ENCODE data around the gene CHEK2. TPM values are rescaled to one million over a fixed set of nuclear protein-coding genes. Genes with fewer than 3 reads are reported as not detected.
"Not testable (repeated sequence)": the region's sequence is repeated elsewhere in the genome, so short reads cannot be mapped to it uniquely, and the experiment has no call there.

CHEK2 gene
- total RNA-seq, 5 donors from 2014 or later (not counting 1 experiment from before 2014, with no cell fraction given), result 5.1 to 10.0 (median 7.1) TPM

- H3K4me1 Mint-ChIP-seq; H3K9me3 ChIP-seq; CTCF ChIA-PET; H3K4me3 ChIP-seq (ENCODE audit: control insufficient read depth in 1 of 2, extremely low read depth in 1 of 2, low read length in 1 of 2); H3K27ac Mint-ChIP-seq; H3K36me3 ChIP-seq (ENCODE audit: control insufficient read depth in 2 of 2, extremely low read depth in 1 of 2, insufficient read depth in 1 of 2, low read length in 1 of 2); H3K4me3 Mint-ChIP-seq; H3K4me1 ChIP-seq (ENCODE audit: control insufficient read depth in 1 of 2, extremely low read depth in 1 of 2, insufficient read depth in 2 of 2, low read length in 2 of 2); H3K27ac ChIP-seq (ENCODE audit: low read length); H3K9me3 Mint-ChIP-seq; DNase-seq; ATAC-seq (replicated peaks in 1 of 4); POLR2A ChIA-PET; H3K27me3 ChIP-seq (replicated peaks in 1 of 2; ENCODE audit: control insufficient read depth in 2 of 2, extremely low read depth in 1 of 2, insufficient read depth in 2 of 2, low read length in 1 of 2): not testable (repeated sequence)
- Mint-ChIP-seq H3K36me3 (peaks cover 26% of the 10 kb centered on the region), H3K27me3 (peaks cover 1 to 13% of the 10 kb centered on the region in 2 donors)
- WGBS (ENCODE audit: insufficient coverage), result no CpG with 5 or more reads among the region's 2 CpGs
These were observed 51.8 kb downstream of the CHEK2 start for GRCh38 chr22:28689796-28690195.

- H3K4me3 Mint-ChIP-seq; H3K36me3 Mint-ChIP-seq; H3K9me3 ChIP-seq; H3K4me3 ChIP-seq (ENCODE audit: control insufficient read depth in 1 of 2, extremely low read depth in 1 of 2, low read length in 1 of 2); H3K27ac Mint-ChIP-seq; H3K4me1 Mint-ChIP-seq; H3K27ac ChIP-seq (ENCODE audit: low read length); H3K36me3 ChIP-seq (ENCODE audit: control insufficient read depth in 2 of 2, extremely low read depth in 1 of 2, insufficient read depth in 1 of 2, low read length in 1 of 2); DNase-seq; ATAC-seq (replicated peaks in 1 of 4); POLR2A ChIA-PET; H3K9me3 Mint-ChIP-seq; CTCF ChIA-PET: not testable (repeated sequence)
- WGBS (ENCODE audit: insufficient coverage), result 83% methylated on average over 1 of the region's 4 CpGs
- peaks cover 20 to 64% of the 10 kb centered on the region in 2 donors for H3K27me3 Mint-ChIP-seq
- H3K4me1 ChIP-seq (ENCODE audit: control insufficient read depth in 1 of 2, extremely low read depth in 1 of 2, insufficient read depth in 2 of 2, low read length in 2 of 2), result peaks cover 3 to 13% of the 10 kb centered on the region in 2 experiments
- H3K27me3 ChIP-seq (replicated peaks in 1 of 2; ENCODE audit: control insufficient read depth in 2 of 2, extremely low read depth in 1 of 2, insufficient read depth in 2 of 2, low read length in 1 of 2), result peaks cover 6 to 37% of the 10 kb centered on the region in 2 experiments
These were observed 58.7 kb downstream of the CHEK2 start for GRCh38 chr22:28682966-28683365.

GRCh38 chr22:28680813-28681490, 60.7 kb downstream of the CHEK2 start:
- H3K27ac ChIP-seq (ENCODE audit: low read length); H3K9me3 Mint-ChIP-seq; H3K4me3 ChIP-seq (ENCODE audit: control insufficient read depth in 1 of 2, extremely low read depth in 1 of 2, low read length in 1 of 2); ATAC-seq (replicated peaks in 1 of 4); H3K36me3 ChIP-seq (ENCODE audit: control insufficient read depth in 2 of 2, extremely low read depth in 1 of 2, insufficient read depth in 1 of 2, low read length in 1 of 2); H3K4me1 Mint-ChIP-seq; H3K9me3 ChIP-seq; H3K36me3 Mint-ChIP-seq; DNase-seq; POLR2A ChIA-PET; H3K27ac Mint-ChIP-seq: not testable (repeated sequence)
- Histone ChIP-seq H3K4me1 (ENCODE audit: control insufficient read depth in 1 of 2, extremely low read depth in 1 of 2, insufficient read depth in 2 of 2, low read length in 2 of 2) (peaks cover 3 to 13% of the 10 kb centered on the region in 2 experiments), H3K27me3 (replicated peaks in 1 of 2; ENCODE audit: control insufficient read depth in 2 of 2, extremely low read depth in 1 of 2, insufficient read depth in 2 of 2, low read length in 1 of 2) (peaks cover 8 to 49% of the 10 kb centered on the region in 2 experiments)
- WGBS (ENCODE audit: insufficient coverage), result 70% methylated on average over 1 of the region's 5 CpGs
- peaks cover 21 to 74% of the 10 kb centered on the region in 2 donors for H3K27me3 Mint-ChIP-seq
- CTCF ChIA-PET, result interaction anchor here in 1 of 2 donors (0.5 kb wide), 1 partner anchor 880 kb away, joined by 3 read pairs; no protein-coding TSS in a partner anchor
- peak overlapping the region in 2 of 3 donors; percentile 24 to 78 for H3K4me3 Mint-ChIP-seq

- peak within 1 kb of the TSS; percentile 73 to 78 (median 74) for H3K4me3 Mint-ChIP-seq
- H3K27ac Mint-ChIP-seq; H3K36me3 Mint-ChIP-seq; H3K9me3 ChIP-seq; H3K27ac ChIP-seq (ENCODE audit: low read length); POLR2A ChIA-PET; H3K9me3 Mint-ChIP-seq; ATAC-seq (replicated peaks in 1 of 4); H3K36me3 ChIP-seq (ENCODE audit: control insufficient read depth in 2 of 2, extremely low read depth in 1 of 2, insufficient read depth in 1 of 2, low read length in 1 of 2); CTCF ChIA-PET: not testable (repeated sequence)
- peak in 15 of 35 experiments; percentile 2 to 40 (median 12) for DNase-seq
- peaks cover 12 to 17% (median 15%) of the 10 kb centered on the region in 3 donors for H3K4me1 Mint-ChIP-seq
- Histone ChIP-seq H3K4me1 (ENCODE audit: control insufficient read depth in 1 of 2, extremely low read depth in 1 of 2, insufficient read depth in 2 of 2, low read length in 2 of 2) (peaks cover 3 to 13% of the 10 kb centered on the region in 2 experiments), H3K4me3 (ENCODE audit: control insufficient read depth in 1 of 2, extremely low read depth in 1 of 2, low read length in 1 of 2) (peak within 1 kb of the TSS in 1 of 2 donors; percentile 38), H3K27me3 (replicated peaks in 1 of 2; ENCODE audit: control insufficient read depth in 2 of 2, extremely low read depth in 1 of 2, insufficient read depth in 2 of 2, low read length in 1 of 2) (peaks cover 12 to 56% of the 10 kb centered on the region in 2 experiments)
- WGBS (ENCODE audit: insufficient coverage), result 4% methylated on average over 91 of the region's 101 CpGs
- peaks cover 28 to 78% of the 10 kb centered on the region in 2 donors for H3K27me3 Mint-ChIP-seq
These were observed 61.9 kb downstream of the CHEK2 start, which contains the start of gene TTC28 for GRCh38 chr22:28679611-28680287. Gene TTC28 (minus strand): TSS chr22:28679840. CDS start chr22:28679723, 117 bp downstream.

- Histone ChIP-seq H3K4me1 (ENCODE audit: control insufficient read depth in 1 of 2, extremely low read depth in 1 of 2, insufficient read depth in 2 of 2, low read length in 2 of 2) (peaks cover 3 to 18% of the 10 kb centered on the region in 2 experiments), H3K27me3 (replicated peaks in 1 of 2; ENCODE audit: control insufficient read depth in 2 of 2, extremely low read depth in 1 of 2, insufficient read depth in 2 of 2, low read length in 1 of 2) (peaks cover 12 to 58% of the 10 kb centered on the region in 2 experiments), H3K4me3 (ENCODE audit: control insufficient read depth in 1 of 2, extremely low read depth in 1 of 2, low read length in 1 of 2) (peak overlapping the region in 1 of 2 donors; percentile 38)
- H3K9me3 ChIP-seq; H3K36me3 Mint-ChIP-seq; H3K36me3 ChIP-seq (ENCODE audit: control insufficient read depth in 2 of 2, extremely low read depth in 1 of 2, insufficient read depth in 1 of 2, low read length in 1 of 2); ATAC-seq (replicated peaks in 1 of 4); CTCF ChIA-PET; POLR2A ChIA-PET; H3K27ac ChIP-seq (ENCODE audit: low read length); H3K27ac Mint-ChIP-seq; H3K9me3 Mint-ChIP-seq: not testable (repeated sequence)
- Mint-ChIP-seq H3K4me1 (peaks cover 18 to 24% (median 21%) of the 10 kb centered on the region in 3 donors), H3K27me3 (peaks cover 33 to 84% of the 10 kb centered on the region in 2 donors), H3K4me3 (peak overlapping the region; percentile 43 to 78 (median 69))
- DNase-seq, result peak in 2 of 35 experiments; percentile 4 to 7
- 13% methylated on average over 33 of the region's 58 CpGs for WGBS (ENCODE audit: insufficient coverage)
These were observed 62.6 kb downstream of the CHEK2 start for GRCh38 chr22:28678778-28679610.

GRCh38 chr22:28678170-28678569, 63.5 kb downstream of the CHEK2 start:
- H3K9me3 Mint-ChIP-seq; H3K36me3 Mint-ChIP-seq; H3K9me3 ChIP-seq; ATAC-seq (replicated peaks in 1 of 4); CTCF ChIA-PET; DNase-seq; POLR2A ChIA-PET; H3K27ac ChIP-seq (ENCODE audit: low read length); H3K27ac Mint-ChIP-seq; H3K4me3 ChIP-seq (ENCODE audit: control insufficient read depth in 1 of 2, extremely low read depth in 1 of 2, low read length in 1 of 2); H3K36me3 ChIP-seq (ENCODE audit: control insufficient read depth in 2 of 2, extremely low read depth in 1 of 2, insufficient read depth in 1 of 2, low read length in 1 of 2): not testable (repeated sequence)
- H3K4me3 Mint-ChIP-seq, result peak overlapping the region in 1 of 3 donors; percentile 78
- Histone ChIP-seq H3K27me3 (replicated peaks in 1 of 2; ENCODE audit: control insufficient read depth in 2 of 2, extremely low read depth in 1 of 2, insufficient read depth in 2 of 2, low read length in 1 of 2) (peaks cover 12 to 53% of the 10 kb centered on the region in 2 experiments), H3K4me1 (ENCODE audit: control insufficient read depth in 1 of 2, extremely low read depth in 1 of 2, insufficient read depth in 2 of 2, low read length in 2 of 2) (peaks cover 10 to 19% of the 10 kb centered on the region in 2 experiments)
- peaks cover 38 to 81% of the 10 kb centered on the region in 2 donors for H3K27me3 Mint-ChIP-seq
- 100% methylated on average over 1 of the region's 7 CpGs for WGBS (ENCODE audit: insufficient coverage)
- peaks cover 25 to 33% (median 29%) of the 10 kb centered on the region in 3 donors for H3K4me1 Mint-ChIP-seq

Measured in T-cell (primary cell).